ENCODE results near the gene CUX1.
"Not testable (repeated sequence)": the region's sequence is repeated elsewhere in the genome, so short reads cannot be mapped to it uniquely, and the experiment has no call there.

The CUX1 gene

GRCh38 chr7:102009628-102010027 is 192.2 kb downstream of the CUX1 start:
- Histone ChIP-seq H3K4me1 (ENCODE audit: insufficient read depth, low read length) (no peaks in the 10 kb centered on the region), H3K79me2 (ENCODE audit: insufficient read depth, low read length) (peaks cover 89% of the 10 kb centered on the region), H4K20me1 (ENCODE audit: insufficient read depth, low read length) (no peaks in the 10 kb centered on the region), H3K9ac (ENCODE audit: low read depth, low read length) (no peak overlapping the region), H3K4me2 (ENCODE audit: insufficient read depth, low read length) (no peak overlapping the region), H3K27me3 (ENCODE audit: insufficient read depth, low read length, poor library complexity) (no peaks in the 10 kb centered on the region), H3K9me3 (ENCODE audit: insufficient read depth, low read length, severe bottlenecking) (no peaks in the 10 kb centered on the region), H3K27ac (ENCODE audit: low read length) (0 out of 2 replicates have a peak overlapping the region, but pooled peaks have one; percentile 19), H3K36me3 (ENCODE audit: insufficient read depth, low read length) (peaks cover 23% of the 10 kb centered on the region), H2AFZ (ENCODE audit: low read depth, low read length) (no peak overlapping the region), H3K4me3 (ENCODE audit: low read depth in 1 of 2, low read length in 2 of 2) (no peak overlapping the region)
- no peak for DNase-seq
- TF ChIP-seq CTCF (IDR thresholded peaks at IDR 0.05; ENCODE audit: borderline replicate concordance, extremely low read depth, low read length, poor library complexity, severe bottlenecking) (no peak), EZH2 (IDR thresholded peaks at IDR 0.05; ENCODE audit: borderline replicate concordance, low read depth, low read length, severe bottlenecking) (no peak)
- no peak for ATAC-seq (ENCODE audit: insufficient read depth, low read depth)

GRCh38 chr7:102012112-102012830 is 194.8 kb downstream of the CUX1 start:
- H3K4me2 ChIP-seq (ENCODE audit: insufficient read depth, low read length); H3K9ac ChIP-seq (ENCODE audit: low read depth, low read length); ATAC-seq (ENCODE audit: insufficient read depth, low read depth); H2AFZ ChIP-seq (ENCODE audit: low read depth, low read length); DNase-seq; H3K27ac ChIP-seq (ENCODE audit: low read length); H3K9me3 ChIP-seq (ENCODE audit: insufficient read depth, low read length, severe bottlenecking); H4K20me1 ChIP-seq (ENCODE audit: insufficient read depth, low read length); H3K4me1 ChIP-seq (ENCODE audit: insufficient read depth, low read length); H3K4me3 ChIP-seq (ENCODE audit: low read depth in 1 of 2, low read length in 2 of 2); H3K27me3 ChIP-seq (ENCODE audit: insufficient read depth, low read length, poor library complexity): not testable (repeated sequence)
- peaks cover 20% of the 10 kb centered on the region for H3K36me3 ChIP-seq (ENCODE audit: insufficient read depth, low read length)
- peaks cover 86% of the 10 kb centered on the region for H3K79me2 ChIP-seq (ENCODE audit: insufficient read depth, low read length)

DNA sequence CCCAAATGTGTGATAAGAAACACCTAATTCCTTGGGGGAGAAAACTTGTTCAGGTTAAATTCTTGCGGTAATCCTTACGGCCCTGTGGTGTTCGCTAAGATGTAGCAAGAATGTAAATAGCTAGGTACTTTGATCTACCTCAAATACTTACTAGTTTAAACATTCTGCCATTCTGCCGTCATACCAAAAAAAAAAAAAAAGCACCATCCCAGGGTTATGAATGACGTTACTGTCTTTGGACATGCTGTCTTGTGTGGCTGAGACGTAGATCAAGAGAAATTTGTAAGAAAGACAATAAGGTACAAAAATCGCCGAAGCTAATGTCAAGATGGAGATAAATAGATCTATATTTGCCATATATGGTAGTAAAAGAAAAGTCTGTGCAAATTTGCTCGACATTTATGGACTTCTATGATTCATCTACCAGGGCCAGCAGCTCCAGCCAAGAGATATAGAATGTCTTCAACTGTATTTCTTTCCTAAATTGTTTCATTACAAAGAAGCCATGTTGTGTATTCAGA is 195.6 kb downstream of the CUX1 start:
- TF ChIP-seq CTCF (IDR thresholded peaks at IDR 0.05; ENCODE audit: borderline replicate concordance, extremely low read depth, low read length, poor library complexity, severe bottlenecking), result no peak
- TF ChIP-seq EZH2 (IDR thresholded peaks at IDR 0.05; ENCODE audit: borderline replicate concordance, low read depth, low read length, severe bottlenecking), result no peak
- peaks cover 85% of the 10 kb centered on the region for H3K79me2 ChIP-seq (ENCODE audit: insufficient read depth, low read length)
- ATAC-seq (ENCODE audit: insufficient read depth, low read depth) (no peak), DNase-seq (no peak)
- H3K9me3 ChIP-seq (ENCODE audit: insufficient read depth, low read length, severe bottlenecking), result no peaks in the 10 kb centered on the region
- no peak overlapping the region for H3K4me3 ChIP-seq (ENCODE audit: low read depth in 1 of 2, low read length in 2 of 2)
- no peak overlapping the region for H3K27ac ChIP-seq (ENCODE audit: low read length)
- H2AFZ ChIP-seq (ENCODE audit: low read depth, low read length), result no peak overlapping the region
- H4K20me1 ChIP-seq (ENCODE audit: insufficient read depth, low read length), result no peaks in the 10 kb centered on the region
- no peak overlapping the region for H3K4me2 ChIP-seq (ENCODE audit: insufficient read depth, low read length)
- no peaks in the 10 kb centered on the region for H3K4me1 ChIP-seq (ENCODE audit: insufficient read depth, low read length)
- H3K9ac ChIP-seq (ENCODE audit: low read depth, low read length), result no peak overlapping the region
- peaks cover 20% of the 10 kb centered on the region for H3K36me3 ChIP-seq (ENCODE audit: insufficient read depth, low read length)
- H3K27me3 ChIP-seq (ENCODE audit: insufficient read depth, low read length, poor library complexity), result no peaks in the 10 kb centered on the region

GRCh38 chr7:102018876-102019275 is 201.4 kb downstream of the CUX1 start:
- no peak for DNase-seq
- Histone ChIP-seq H3K4me1 (ENCODE audit: insufficient read depth, low read length) (peaks cover 23% of the 10 kb centered on the region), H2AFZ (ENCODE audit: low read depth, low read length) (no peak overlapping the region), H3K4me3 (ENCODE audit: low read depth in 1 of 2, low read length in 2 of 2) (no peak overlapping the region), H3K27me3 (ENCODE audit: insufficient read depth, low read length, poor library complexity) (no peaks in the 10 kb centered on the region), H3K9me3 (ENCODE audit: insufficient read depth, low read length, severe bottlenecking) (no peaks in the 10 kb centered on the region), H3K79me2 (ENCODE audit: insufficient read depth, low read length) (peaks cover 88% of the 10 kb centered on the region), H3K4me2 (ENCODE audit: insufficient read depth, low read length) (no peak overlapping the region), H3K9ac (ENCODE audit: low read depth, low read length) (no peak overlapping the region), H4K20me1 (ENCODE audit: insufficient read depth, low read length) (no peaks in the 10 kb centered on the region), H3K36me3 (ENCODE audit: insufficient read depth, low read length) (peaks cover 15% of the 10 kb centered on the region), H3K27ac (ENCODE audit: low read length) (peak overlapping the region; percentile 38)
- no peak for TF ChIP-seq EZH2 (IDR thresholded peaks at IDR 0.05; ENCODE audit: borderline replicate concordance, low read depth, low read length, severe bottlenecking)
- TF ChIP-seq CTCF (IDR thresholded peaks at IDR 0.05; ENCODE audit: borderline replicate concordance, extremely low read depth, low read length, poor library complexity, severe bottlenecking), result no peak
- ATAC-seq (ENCODE audit: insufficient read depth, low read depth), result no peak
